Fibroblast of lung (primary cell): ENCODE measurements around the gene CSRNP3. TPM values are rescaled to one million over a fixed set of nuclear protein-coding genes. Genes with fewer than 3 reads are reported as not detected.

Experiments
- DNase-seq, 2 donors: peaks; one replicate each; pipeline versions ENCODE4 v3.0.0 to v3.0.0-alpha.2; 2010; ENCODE audit warnings: low read depth in 2 of 2
- H2AFZ ChIP-seq: 2 replicates; pipeline ENCODE4 v1.5.1; 2012; ENCODE audit warnings: low read length, control low read depth, inconsistent platforms
- H3K27ac ChIP-seq: 2 replicates; pipeline ENCODE4 v1.5.1; 2011; ENCODE audit warnings: low read length, control low read depth; ENCODE audit not compliant: insufficient read depth
- H3K27me3 ChIP-seq: 2 replicates; pipeline ENCODE4 v1.5.1; 2011; ENCODE audit warnings: mild to moderate bottlenecking, low read length; ENCODE audit not compliant: control insufficient read depth, insufficient read depth
- H3K36me3 ChIP-seq: 2 replicates; pipeline ENCODE4 v1.5.1; 2011; ENCODE audit warnings: low read length; ENCODE audit not compliant: control insufficient read depth, insufficient read depth
- H3K4me1 ChIP-seq: 2 replicates; pipeline ENCODE4 v1.5.1; 2011; ENCODE audit warnings: low read length; ENCODE audit not compliant: control insufficient read depth, insufficient read depth; ENCODE audit errors: extremely low read depth
- H3K4me2 ChIP-seq: 2 replicates; pipeline ENCODE4 v1.5.1; 2011; ENCODE audit warnings: low read length, control low read depth; ENCODE audit not compliant: insufficient read depth; ENCODE audit errors: extremely low read depth
- H3K4me3 ChIP-seq, 4 experiments: fragments of 200-600 bp in 1 of 4; sonication (generic) in 1 of 4; replicated peaks in 1 of 4; 2 replicates each; pipeline ENCODE4 v1.5.1; 2011 to 2016; ENCODE audit warnings: low read length in 4 of 4, low read depth in 3 of 4, mild to moderate bottlenecking in 3 of 4, control low read depth in 2 of 4, inconsistent platforms in 1 of 4, mixed read lengths in 1 of 4; ENCODE audit not compliant: insufficient read depth in 1 of 4; ENCODE audit errors: control extremely low read depth in 1 of 4
- H3K79me2 ChIP-seq: 2 replicates; pipeline ENCODE4 v1.5.1; 2012; ENCODE audit warnings: mild to moderate bottlenecking, low read length, inconsistent platforms; ENCODE audit not compliant: control insufficient read depth, insufficient read depth
- H3K9ac ChIP-seq: 2 replicates; pipeline ENCODE4 v1.5.1; 2011; ENCODE audit warnings: mild to moderate bottlenecking, low read length, control low read depth; ENCODE audit not compliant: insufficient read depth
- H3K9me3 ChIP-seq: 2 replicates; pipeline ENCODE4 v1.5.1; 2012; ENCODE audit warnings: low read depth, low read length; ENCODE audit not compliant: control insufficient read depth, insufficient read depth
- H4K20me1 ChIP-seq: 2 replicates; pipeline ENCODE4 v1.5.1; 2011; ENCODE audit warnings: low read length; ENCODE audit not compliant: control insufficient read depth, insufficient read depth; ENCODE audit errors: extremely low read depth
- EZH2 ChIP-seq: IDR thresholded peaks from 2 replicates; pipeline ENCODE4 v1.5.1; 2012; ENCODE audit warnings: low read length, control low read depth, mild to moderate bottlenecking; ENCODE audit errors: missing control alignments
- polyA plus RNA-seq, 2 donors: library from polyadenylated mRNA; depleted of rRNA in 1 of 2; stranded (reverse) in 1 of 2; unstranded in 1 of 2; fragments of >200 nt; gene quantifications; 2 replicates each; pipeline ENCODE4 v1.2.1, GENCODE V29; 2011 to 2012; ENCODE audit warnings: missing spikeins in 1 of 2
- total RNA-seq: library from RNA; depleted of rRNA; stranded (reverse); fragments of >200 nt; gene quantifications from 2 replicates; pipeline ENCODE4 v1.2.1, GENCODE V29; 2014
- TF ChIP-seq, protein P1 (sequence below), 2 donors: IDR thresholded peaks in 1 of 2; conservative IDR thresholded peaks in 1 of 2; 1 replicate in 1 of 2; 2 replicates in 1 of 2; pipeline ENCODE4 v1.5.1; 2011 to 2012; ENCODE audit warnings: low read length in 2 of 2, control low read depth in 1 of 2, inconsistent platforms in 1 of 2, low read depth in 1 of 2, mild to moderate bottlenecking in 1 of 2

The CSRNP3 gene
- total and polyA plus RNA-seq, 2 donors (not counting 1 experiment from before 2014, with no cell fraction given): 0.66 to 1.1 TPM

DNA sequence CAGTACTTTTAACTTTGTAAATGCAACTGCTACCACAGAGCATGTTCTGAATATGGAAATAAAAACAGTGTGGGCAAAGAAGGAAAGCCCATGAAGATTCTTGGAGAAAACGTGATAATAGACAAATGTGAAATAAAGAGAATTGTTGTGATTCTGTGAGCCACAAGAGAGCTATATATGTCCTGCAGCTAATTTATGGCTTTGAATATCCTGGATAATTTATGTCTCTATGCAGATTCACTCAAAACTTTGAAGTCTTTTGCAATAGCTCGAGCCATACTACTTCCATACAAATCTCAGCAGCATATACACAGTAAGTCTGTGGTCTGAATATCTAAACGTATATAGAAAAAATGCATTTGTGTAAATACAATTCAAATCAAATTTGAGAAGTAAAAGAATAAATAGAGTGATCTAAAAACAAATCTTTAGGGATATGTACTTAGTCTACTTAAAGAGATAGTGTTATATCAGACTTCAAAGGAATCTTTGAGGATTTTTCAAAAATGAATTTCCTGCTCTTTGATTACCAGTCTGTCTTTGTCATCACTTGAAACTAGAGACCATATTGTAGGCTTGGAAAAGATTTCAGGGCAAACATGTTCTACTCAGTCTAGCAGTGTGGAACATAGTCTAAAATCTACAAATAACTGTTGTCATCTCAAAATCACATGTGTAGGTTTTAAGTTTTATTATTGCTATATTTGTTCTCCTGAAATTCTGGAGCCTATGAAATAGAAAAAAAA is 107.1 kb downstream of the CSRNP3 start:
- Histone ChIP-seq H3K36me3 (no peaks in the 10 kb centered on the region), H3K79me2 (no peaks in the 10 kb centered on the region), H4K20me1 (no peaks in the 10 kb centered on the region), H3K9me3 (no peaks in the 10 kb centered on the region), H3K4me2 (no peak overlapping the region), H2AFZ (no peak overlapping the region), H3K27ac (no peak overlapping the region), H3K4me1 (no peaks in the 10 kb centered on the region), H3K9ac (no peak overlapping the region), H3K27me3 (no peaks in the 10 kb centered on the region), H3K4me3 (no peak overlapping the region)
- no peak for DNase-seq
- TF ChIP-seq, protein P1, sequence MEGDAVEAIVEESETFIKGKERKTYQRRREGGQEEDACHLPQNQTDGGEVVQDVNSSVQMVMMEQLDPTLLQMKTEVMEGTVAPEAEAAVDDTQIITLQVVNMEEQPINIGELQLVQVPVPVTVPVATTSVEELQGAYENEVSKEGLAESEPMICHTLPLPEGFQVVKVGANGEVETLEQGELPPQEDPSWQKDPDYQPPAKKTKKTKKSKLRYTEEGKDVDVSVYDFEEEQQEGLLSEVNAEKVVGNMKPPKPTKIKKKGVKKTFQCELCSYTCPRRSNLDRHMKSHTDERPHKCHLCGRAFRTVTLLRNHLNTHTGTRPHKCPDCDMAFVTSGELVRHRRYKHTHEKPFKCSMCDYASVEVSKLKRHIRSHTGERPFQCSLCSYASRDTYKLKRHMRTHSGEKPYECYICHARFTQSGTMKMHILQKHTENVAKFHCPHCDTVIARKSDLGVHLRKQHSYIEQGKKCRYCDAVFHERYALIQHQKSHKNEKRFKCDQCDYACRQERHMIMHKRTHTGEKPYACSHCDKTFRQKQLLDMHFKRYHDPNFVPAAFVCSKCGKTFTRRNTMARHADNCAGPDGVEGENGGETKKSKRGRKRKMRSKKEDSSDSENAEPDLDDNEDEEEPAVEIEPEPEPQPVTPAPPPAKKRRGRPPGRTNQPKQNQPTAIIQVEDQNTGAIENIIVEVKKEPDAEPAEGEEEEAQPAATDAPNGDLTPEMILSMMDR (conservative IDR thresholded peaks at IDR 0.05 in 1 of 2, IDR thresholded peaks at IDR 0.05 in 1 of 2; ENCODE audit: low read depth in 1 of 2, low read length in 2 of 2): no peak
- no peak for TF ChIP-seq EZH2

DNA sequence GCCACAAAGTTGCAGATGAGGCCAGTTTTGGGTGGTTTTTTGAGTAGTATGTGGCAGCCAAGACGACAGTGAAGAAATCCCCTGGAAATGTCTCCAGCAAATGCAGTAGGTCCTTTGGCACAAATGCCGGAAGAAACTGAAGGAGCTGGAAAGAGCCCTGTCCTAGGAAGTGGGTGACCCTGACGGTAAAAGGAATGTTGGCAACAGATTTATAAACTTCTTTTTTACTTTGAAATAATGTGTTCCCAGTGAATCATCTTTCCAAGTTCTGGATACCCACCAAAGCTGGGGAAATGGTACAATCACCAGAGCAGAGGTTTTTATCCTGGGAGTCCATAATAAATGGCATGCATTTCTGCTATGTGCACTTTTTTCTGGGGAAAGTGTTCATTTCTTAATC is 112.9 kb downstream of the CSRNP3 start:
- no peak overlapping the region for H3K9ac ChIP-seq
- peak; percentile 46 to 80 for DNase-seq
- H3K36me3 ChIP-seq: no peaks in the 10 kb centered on the region
- no peaks in the 10 kb centered on the region for H3K9me3 ChIP-seq
- no peaks in the 10 kb centered on the region for H3K79me2 ChIP-seq
- no peaks in the 10 kb centered on the region for H4K20me1 ChIP-seq
- no peaks in the 10 kb centered on the region for H3K27me3 ChIP-seq
- no peak overlapping the region for H3K4me3 ChIP-seq
- no peak overlapping the region for H2AFZ ChIP-seq
- TF ChIP-seq, protein P1 (conservative IDR thresholded peaks at IDR 0.05 in 1 of 2, IDR thresholded peaks at IDR 0.05 in 1 of 2; ENCODE audit: low read depth in 1 of 2, low read length in 2 of 2): no peak
- TF ChIP-seq EZH2: no peak
- no peak overlapping the region for H3K4me2 ChIP-seq
- H3K4me1 ChIP-seq: no peaks in the 10 kb centered on the region
- H3K27ac ChIP-seq: no peak overlapping the region

DNA sequence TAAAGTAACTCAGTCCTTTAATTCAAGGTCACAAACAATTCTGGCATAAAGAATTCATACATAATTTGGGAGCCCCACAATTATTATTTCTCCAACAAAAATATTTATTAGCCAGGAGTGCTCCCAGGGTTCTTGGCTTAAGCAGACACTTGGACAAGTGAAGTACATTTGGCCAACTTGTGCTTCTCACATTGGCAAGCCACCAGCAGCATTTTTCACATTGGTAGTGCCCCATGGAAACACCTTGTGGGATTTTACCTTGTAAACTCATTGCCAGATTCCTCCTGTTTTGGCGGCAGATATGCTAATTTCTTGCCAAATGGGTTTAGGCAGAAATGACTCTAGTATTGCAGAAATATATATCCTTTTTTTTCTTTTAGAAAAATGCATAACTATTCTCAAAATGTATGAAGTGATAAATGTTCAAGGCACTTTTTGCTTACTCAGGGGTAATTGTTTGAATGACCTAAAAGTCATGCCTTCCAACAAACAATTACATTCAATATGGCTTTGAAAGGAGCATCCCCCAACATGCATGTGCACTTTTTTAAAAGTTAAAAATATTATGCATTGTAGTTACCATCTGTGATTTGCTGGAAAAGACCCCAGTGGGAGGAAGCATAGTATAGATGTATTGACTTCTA is 113.5 kb downstream of the CSRNP3 start:
- Histone ChIP-seq H3K9me3 (no peaks in the 10 kb centered on the region), H3K4me1 (no peaks in the 10 kb centered on the region), H3K4me2 (no peak overlapping the region), H3K36me3 (no peaks in the 10 kb centered on the region), H3K27ac (no peak overlapping the region), H3K79me2 (no peaks in the 10 kb centered on the region), H3K9ac (no peak overlapping the region), H3K4me3 (no peak overlapping the region), H4K20me1 (no peaks in the 10 kb centered on the region), H3K27me3 (no peaks in the 10 kb centered on the region), H2AFZ (no peak overlapping the region)
- TF ChIP-seq, protein P1 (conservative IDR thresholded peaks at IDR 0.05 in 1 of 2, IDR thresholded peaks at IDR 0.05 in 1 of 2; ENCODE audit: low read depth in 1 of 2, low read length in 2 of 2): no peak
- no peak for TF ChIP-seq EZH2
- DNase-seq: peak in 1 of 2 donors; percentile 11
